IPS-18c (cell line): ENCODE data around the gene CD2.

ENCODE experiments used
- H3K4me3 ChIP-seq: 2 replicates; pipeline ENCODE4 v1.7.0; 2013; ENCODE audit warnings: low read depth, mild to moderate bottlenecking, low read length, moderate library complexity; ENCODE audit not compliant: insufficient read depth
- H3K9me3 ChIP-seq: one replicate; pipeline ENCODE4 v1.6.1; 2013; ENCODE audit warnings: mild to moderate bottlenecking, low read length, moderate library complexity; ENCODE audit not compliant: control insufficient read depth, insufficient read depth

Gene CD2, protein sequence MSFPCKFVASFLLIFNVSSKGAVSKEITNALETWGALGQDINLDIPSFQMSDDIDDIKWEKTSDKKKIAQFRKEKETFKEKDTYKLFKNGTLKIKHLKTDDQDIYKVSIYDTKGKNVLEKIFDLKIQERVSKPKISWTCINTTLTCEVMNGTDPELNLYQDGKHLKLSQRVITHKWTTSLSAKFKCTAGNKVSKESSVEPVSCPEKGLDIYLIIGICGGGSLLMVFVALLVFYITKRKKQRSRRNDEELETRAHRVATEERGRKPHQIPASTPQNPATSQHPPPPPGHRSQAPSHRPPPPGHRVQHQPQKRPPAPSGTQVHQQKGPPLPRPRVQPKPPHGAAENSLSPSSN

GRCh38 chr1:116754198-116754977 lies at the start of gene CD2:
TSS of gene CD2 (plus strand) at chr1:116754430. CDS start at chr1:116754493, 63 bp downstream.
- Histone ChIP-seq H3K9me3 (peaks cover 3% of the 10 kb centered on the region), H3K4me3 (no peak within 1 kb of the TSS)

DNA sequence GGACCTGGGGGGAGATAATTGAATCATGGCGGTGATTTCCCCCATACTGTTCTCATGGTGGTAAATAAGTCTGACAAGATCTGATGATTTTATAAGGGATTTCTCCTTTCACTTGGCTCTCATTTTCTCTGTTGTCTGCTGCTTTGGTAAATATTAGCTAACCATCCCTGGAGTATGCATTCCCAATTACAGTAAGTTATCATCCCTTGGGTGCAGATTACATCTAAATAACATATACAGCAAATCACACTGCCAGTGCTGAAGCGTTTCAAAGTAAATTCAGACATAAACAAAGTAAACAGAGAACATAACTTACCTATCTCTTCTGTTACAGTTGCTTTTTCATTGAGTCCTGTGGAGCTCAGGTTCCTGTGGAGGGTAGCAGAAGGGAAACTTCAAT lies 48.1 kb upstream of the CD2 start:
- H3K9me3 ChIP-seq = no peaks in the 10 kb centered on the region
- no peak overlapping the region for H3K4me3 ChIP-seq

DNA sequence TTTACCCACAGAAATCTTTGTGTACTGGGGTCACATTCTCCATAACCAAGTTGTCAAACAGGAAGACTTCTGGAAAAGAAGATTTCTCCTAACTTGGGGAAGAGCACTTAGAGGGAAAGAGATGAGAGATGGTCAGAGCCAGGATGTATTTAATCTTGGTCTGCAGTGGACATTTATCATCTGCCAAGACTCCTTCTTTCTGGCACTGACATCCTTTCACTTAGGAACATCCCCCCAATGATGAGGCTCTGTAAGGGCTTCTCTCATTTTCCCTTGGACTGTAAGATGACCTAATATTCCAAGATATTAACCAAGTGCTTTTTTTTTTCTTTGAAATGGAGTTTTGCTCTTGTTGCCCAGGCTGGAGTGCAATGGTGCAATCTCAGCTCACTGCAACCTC lies 47.4 kb upstream of the CD2 start:
- no peak overlapping the region for H3K4me3 ChIP-seq

DNA sequence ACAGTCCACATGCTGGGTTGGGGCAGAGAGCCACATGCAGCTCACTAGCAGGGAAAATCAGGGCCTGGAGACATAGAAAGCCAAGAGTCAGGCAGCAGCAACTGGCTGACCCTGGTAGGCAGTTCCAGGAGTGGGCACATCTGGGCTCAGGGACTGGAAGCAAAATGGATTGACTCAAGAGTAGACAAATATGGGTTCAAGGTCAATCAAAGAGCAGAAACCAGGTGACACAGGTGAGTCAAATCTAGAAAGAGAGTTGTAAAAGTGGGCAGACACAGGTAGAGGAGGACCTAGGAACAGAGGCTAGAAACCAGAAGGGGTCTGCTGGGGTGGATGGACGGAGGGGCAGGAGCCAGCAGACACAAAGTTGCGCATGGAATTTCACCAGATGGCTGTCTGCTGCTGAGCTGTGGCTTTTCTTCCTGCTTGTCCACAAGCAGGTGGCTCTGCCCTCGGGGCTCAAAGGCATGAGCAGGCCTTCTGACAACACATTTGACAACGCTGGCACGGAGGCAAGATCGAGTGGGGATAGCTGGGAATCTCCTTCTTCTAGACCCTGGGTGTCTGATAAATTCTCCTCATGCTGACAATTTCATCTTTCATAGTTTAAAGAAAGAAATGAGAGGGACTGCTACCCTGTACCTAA lies 45.9 kb upstream of the CD2 start:
- Histone ChIP-seq H3K9me3 (no peaks in the 10 kb centered on the region), H3K4me3 (no peak overlapping the region)

More for the DNA sequence above, 47.4 kb upstream of the CD2 start:
- no peaks in the 10 kb centered on the region for H3K9me3 ChIP-seq

DNA sequence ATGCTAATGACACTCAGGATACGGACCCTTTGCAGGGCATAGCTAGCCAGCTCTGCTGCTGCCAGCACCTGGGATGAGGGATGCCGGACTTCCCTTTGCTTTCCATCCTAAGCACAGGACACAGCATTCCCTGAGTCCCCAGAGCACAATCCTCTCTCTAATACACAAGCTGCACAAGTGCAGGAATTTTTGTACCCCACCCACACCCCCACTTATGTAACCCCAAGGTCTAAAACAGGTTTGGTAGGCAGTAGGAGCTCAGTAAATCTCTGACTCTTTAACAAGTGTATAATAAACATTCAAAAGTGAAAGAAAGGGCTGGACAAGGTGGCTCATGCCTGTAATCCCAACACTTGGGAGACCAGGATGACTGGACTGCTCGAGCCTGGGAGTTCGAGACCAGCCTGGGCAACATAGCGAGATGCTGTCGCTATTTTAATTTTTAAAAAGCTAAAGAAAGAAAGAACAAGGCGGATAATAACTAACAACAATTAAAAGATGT lies 44.5 kb upstream of the CD2 start:
- no peak overlapping the region for H3K4me3 ChIP-seq
- no peaks in the 10 kb centered on the region for H3K9me3 ChIP-seq

DNA sequence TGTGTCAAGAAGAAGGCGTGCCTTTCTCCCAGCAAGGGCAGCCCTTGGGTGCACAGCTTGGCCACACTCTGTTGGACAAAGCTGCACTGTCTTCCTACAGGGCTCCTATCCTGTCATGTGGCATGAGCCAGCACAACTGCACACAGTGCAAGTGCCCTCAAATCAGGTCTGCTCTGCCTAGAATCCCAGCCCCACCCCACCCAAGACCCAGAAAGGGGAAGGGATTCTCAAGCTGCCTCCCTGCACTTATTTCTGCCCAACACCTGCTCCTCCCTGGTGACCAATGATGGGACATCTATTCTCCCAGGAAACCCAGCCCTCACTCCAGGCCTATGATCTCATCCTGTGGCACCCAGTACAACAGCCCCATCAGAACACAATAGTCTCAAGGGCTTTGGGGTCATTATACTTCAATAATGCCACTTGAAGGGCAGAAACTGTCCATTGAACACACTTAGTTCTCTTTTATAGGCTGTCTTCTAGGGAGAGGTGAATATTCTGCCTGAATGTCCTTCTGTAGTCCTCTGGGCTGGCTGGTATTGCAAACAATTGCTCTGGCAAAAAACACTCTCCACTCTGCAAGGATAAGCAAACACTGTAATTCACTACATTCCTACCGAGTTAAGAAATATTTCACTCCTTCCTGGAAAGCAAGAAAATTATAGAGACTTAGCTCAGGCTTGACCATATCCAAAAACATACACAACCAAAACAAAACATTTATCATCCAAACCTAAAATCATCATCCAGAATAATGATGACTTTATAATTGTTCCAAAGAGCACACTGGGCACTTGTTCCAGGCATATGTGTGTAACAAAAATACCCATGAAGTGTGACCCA lies 43.6 kb upstream of the CD2 start:
- H3K4me3 ChIP-seq = no peak overlapping the region
- H3K9me3 ChIP-seq = no peaks in the 10 kb centered on the region

DNA sequence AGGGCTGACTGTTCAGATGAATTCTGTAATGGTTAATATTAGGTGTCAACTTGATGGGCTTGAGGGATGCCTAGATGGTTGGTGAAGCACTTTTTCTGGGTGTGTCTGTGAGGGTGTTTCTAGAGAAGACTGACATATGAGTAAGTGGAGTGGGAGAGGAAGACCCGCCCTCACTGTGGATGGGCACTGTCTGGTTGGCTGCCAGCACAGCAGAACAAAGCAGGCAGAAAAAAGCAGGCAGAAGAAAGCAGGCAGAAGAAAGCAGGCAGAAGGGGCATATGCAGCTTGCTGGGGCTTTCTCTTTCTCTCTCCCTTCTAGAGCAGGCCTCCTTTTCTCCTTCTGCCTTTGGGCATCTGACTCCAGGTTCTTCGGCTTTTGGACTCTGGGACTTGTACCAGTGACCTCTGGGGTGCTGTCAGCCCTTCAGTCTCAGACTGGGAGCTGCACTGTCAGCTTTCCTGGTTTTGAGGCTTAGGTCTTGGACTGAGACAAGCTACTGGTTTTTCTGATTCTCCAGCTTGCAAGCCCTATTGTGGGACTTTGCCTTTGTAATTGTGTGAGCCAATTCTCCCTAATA lies 42.9 kb upstream of the CD2 start:
- no peak overlapping the region for H3K4me3 ChIP-seq
- H3K9me3 ChIP-seq = no peaks in the 10 kb centered on the region

DNA sequence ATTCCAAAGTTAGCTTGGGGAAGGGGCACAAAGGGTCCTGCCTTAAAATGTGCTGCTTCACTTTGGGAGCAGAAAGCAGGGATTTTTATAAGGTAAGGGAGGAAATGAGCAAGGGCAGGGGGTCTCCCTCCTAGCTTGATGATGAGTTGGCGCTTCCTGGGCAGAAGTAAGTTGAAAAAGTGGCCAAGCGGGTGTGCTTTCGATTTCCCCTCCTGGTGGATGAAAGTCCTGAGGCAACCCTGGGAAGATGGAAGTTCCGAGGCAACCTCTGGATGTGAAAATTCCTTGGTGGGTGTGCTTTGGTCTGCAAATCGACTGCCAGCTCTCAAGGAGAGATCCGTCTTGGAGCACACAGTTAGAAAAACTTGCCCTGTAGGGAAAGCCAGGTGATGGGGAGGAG lies 41.7 kb upstream of the CD2 start:
- Histone ChIP-seq H3K9me3 (no peaks in the 10 kb centered on the region), H3K4me3 (no peak overlapping the region)

DNA sequence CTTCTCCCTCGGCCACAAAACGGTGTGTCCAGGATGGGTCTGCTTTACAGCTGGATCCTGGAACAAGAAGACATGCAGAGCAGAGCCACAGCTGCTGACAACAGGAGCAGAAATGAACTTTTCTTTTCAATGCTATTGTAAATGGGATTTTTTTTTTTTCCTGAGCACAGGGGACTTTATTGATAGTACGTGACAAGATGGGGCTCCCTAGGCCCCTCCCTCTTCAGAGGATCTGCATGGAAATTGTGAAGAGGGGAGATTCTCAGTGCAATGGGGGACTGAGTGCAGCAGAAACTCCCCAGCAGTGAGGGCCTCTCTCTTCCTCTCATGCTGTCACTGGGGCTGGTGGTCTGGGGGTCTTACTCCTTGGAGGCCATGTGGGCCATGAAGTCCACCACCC lies 40.8 kb upstream of the CD2 start:
- H3K9me3 ChIP-seq = no peaks in the 10 kb centered on the region
- no peak overlapping the region for H3K4me3 ChIP-seq

GRCh38 chr1:116716391-116716790 lies 37.8 kb upstream of the CD2 start:
- Histone ChIP-seq H3K4me3 (no peak overlapping the region), H3K9me3 (no peaks in the 10 kb centered on the region)

- Histone ChIP-seq H3K9me3 (no peaks in the 10 kb centered on the region), H3K4me3 (no peak overlapping the region)
Observed at GRCh38 chr1:116717318-116717717, 36.9 kb upstream of the CD2 start.

GRCh38 chr1:116720364-116721038 lies 33.7 kb upstream of the CD2 start:
- no peaks in the 10 kb centered on the region for H3K9me3 ChIP-seq
- H3K4me3 ChIP-seq = no peak overlapping the region

GRCh38 chr1:116721039-116721405 lies 33.2 kb upstream of the CD2 start:
- H3K4me3 ChIP-seq = no peak overlapping the region

GRCh38 chr1:116721451-116722007 lies 32.7 kb upstream of the CD2 start:
- Histone ChIP-seq H3K4me3 (no peak overlapping the region), H3K9me3 (no peaks in the 10 kb centered on the region)

More at GRCh38 chr1:116721039-116721405, 33.2 kb upstream of the CD2 start:
- H3K9me3 ChIP-seq = no peaks in the 10 kb centered on the region

GRCh38 chr1:116722016-116722838 lies 32.0 kb upstream of the CD2 start:
- H3K4me3 ChIP-seq = no peak overlapping the region
- no peaks in the 10 kb centered on the region for H3K9me3 ChIP-seq
